ENCODE results near the gene NTN5.
A peak's percentile ranks its signal among the peaks of the same experiment; 100 is the strongest.

NTN5 gene

DNA sequence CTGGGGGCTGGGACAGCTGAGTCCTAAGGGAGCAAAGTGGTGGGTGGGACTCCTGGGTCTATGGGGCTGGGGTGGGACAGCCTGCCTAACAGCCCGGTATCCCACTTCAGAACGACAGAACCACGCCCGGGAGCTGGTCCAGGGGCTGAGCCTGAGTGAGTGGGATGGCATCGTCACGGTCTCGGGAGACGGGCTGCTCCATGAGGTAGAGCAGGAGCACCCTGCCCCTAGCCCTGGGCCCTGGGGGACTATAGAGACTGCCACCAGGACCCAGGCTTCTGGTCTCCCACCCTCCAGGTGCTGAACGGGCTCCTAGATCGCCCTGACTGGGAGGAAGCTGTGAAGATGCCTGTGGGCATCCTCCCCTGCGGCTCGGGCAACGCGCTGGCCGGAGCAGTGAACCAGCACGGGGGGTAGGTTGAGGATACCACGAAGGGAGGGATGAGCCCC is 44.9 kb downstream of the NTN5 start:
- DNase-seq = no peak

DNA sequence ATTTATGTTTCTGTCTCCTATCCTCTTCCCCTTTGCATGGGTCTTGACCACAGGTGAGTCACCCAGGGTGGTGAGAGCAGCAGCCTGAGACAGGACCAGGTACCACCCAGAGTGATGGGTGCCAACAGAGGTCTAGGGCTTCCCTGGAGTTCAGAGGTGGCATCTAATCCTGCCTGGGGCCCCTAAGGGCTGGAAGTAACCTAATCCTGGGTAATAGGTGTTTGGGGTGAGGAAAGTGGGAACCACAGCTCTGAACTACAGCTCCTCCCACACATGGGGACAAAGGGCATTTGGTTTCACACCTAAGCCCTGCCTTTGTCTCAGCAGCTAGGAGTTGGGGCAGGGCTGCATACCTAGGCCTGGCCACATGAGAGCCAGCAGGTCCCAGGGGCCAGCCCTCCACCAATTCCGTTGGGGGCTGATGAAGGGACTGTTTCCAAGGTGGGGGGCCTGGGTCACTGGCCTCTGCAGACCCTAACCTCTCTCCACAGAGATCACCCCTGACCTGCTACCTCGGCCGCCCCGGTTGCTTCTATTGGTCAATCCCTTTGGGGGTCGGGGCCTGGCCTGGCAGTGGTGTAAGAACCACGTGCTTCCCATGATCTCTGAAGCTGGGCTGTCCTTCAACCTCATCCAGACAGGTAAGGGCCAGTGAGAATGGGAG is 45.5 kb downstream of the NTN5 start:
- no peak for DNase-seq

DNA sequence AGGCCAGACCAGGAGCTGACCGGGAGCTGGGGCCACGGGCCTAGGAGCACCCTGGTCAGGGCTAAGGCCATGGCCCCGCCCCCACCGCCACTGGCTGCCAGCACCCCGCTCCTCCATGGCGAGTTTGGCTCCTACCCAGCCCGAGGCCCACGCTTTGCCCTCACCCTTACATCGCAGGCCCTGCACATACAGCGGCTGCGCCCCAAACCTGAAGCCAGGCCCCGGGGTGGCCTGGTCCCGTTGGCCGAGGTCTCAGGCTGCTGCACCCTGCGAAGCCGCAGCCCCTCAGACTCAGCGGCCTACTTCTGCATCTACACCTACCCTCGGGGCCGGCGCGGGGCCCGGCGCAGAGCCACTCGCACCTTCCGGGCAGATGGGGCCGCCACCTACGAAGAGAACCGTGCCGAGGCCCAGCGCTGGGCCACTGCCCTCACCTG is 46.9 kb downstream of the NTN5 start:
- DNase-seq = no peak

DNA sequence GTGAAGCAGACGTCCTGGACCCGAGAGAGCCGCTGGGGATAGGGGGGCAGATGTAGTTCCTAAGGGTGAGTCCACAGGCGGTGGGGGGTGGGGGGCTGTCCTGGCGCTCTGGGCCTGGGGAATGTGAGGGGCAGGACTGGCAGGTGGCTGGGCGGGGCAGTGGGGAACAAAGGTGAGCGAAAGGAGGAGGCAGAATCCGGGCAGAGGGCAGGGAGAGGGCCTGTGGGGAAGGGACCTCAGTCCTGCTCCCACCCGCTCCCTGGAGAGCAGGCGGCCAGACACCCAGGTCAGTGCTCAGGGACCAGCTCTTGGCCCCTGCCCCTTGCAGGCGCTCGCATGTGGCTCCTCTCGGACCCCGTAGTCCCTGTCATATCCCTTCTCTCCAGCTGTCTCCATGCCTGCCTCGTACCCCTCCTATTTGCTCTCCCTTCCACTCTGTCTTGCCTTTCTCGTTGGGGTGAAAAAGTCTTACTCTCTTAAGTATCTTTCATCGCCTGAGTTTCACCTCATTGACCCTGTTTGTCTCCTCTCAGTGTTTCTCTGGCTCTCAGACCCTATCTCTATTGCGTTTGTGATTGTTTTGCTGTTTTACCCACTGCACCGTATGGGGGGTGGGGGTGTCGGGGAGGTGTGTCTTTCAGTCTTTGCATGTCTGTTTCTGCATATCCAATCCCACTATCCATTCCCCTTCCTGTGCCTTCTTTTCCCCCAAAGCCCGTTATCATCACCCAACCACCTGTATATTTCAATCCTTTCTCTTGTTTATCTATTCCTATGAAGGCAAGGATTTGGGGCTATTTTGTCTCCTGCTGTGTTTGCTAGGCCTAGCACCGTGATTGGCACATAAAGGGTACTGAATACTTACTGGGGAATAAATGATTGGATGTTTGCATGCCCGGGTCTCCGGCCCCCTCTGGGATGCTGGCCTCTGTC is 47.8 kb downstream of the NTN5 start:
- DNase-seq = no peak

DNA sequence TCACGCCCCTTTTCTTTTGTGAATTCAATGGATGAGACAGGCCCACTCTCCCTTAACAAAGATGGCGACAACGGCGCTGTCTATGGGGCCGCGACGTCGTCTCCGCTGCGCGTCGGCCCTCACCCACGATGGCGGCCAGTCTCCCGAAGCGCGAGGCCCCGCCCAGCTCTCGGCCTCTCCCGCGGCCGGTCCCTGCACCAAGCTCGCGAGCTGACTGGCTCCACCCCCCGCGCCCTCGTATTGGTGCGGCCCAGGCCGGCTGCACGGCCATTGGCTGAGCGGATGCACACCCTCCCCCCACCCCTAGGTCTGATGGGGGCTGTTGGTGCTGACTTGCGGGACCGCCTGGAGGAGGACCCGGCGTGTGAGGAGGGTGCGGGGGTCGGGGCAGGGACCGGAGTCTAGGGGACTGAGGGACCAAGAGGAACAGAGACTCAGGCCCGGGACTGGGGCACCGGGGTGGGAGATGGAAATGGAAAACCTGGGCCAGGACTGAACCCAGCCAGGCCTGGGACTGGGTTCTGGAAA is 48.7 kb downstream of the NTN5 start:
- peak; percentile 84 for DNase-seq

DNA sequence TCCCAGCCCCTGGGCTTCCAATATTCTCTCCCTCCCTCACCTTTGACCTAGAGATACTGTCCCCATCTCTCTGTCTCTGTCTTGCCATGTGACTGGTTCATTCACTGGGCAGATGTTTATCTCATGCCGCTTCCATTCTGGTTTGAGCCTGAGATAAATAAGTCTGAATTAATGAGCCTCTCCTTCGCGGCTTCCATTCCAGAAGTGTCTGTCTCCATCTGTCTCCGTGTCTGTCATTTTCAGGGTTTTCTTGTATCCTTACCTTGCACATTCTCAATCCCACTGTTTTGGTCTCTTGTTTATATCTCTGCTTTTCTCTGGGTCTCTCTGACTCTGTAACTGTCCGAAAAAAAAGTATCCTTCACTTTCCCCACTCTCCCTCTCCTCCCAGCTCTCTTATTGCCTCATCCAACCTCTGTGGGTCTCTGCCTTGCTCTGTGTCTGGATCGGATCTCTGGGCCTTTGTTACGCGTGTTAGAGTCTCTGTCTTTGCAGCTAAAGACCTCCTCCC is 49.2 kb downstream of the NTN5 start:
- DNase-seq = no peak

DNA sequence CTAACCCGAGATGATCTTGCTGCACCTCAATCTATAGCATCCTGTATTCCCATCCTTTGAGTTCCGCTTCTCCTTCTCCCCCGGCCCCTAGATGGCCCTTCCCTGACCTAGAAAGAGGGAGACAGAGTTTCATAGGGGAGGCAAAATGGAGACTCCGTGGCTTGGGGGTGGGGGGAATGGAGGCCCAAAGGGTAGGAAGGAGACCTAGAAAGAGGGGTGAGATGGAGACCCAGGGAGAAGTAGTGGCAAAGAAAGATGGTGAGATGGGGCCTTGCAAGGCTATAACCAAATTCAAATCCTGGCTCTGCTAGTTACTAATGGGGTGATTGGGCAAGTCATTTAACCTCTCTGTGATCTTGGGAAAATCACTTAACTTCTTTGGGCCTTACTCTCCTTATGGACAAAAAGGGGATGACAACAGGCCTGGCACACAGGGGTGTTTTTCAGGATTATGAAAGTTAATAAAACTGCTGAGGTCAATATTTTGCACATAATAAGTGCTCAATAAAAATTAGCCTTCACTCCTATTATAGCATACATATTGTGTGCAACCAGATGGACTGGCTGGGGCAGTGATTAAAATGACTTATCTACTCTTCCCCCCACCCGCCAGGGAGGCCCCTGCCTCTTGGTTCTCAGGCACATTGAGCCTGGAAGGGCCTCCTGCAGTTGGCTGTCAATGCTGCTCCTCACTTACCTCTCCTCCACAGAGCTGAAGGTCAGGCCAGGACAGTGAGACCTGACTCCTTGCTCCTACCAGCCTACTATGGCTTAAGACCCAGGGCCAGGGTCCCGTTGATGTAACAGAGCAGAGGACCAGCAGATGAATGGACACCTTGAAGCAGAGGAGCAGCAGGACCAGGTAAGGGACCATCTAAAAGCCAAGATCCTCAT is 52.9 kb downstream of the NTN5 start:
- no peak for DNase-seq

DNA sequence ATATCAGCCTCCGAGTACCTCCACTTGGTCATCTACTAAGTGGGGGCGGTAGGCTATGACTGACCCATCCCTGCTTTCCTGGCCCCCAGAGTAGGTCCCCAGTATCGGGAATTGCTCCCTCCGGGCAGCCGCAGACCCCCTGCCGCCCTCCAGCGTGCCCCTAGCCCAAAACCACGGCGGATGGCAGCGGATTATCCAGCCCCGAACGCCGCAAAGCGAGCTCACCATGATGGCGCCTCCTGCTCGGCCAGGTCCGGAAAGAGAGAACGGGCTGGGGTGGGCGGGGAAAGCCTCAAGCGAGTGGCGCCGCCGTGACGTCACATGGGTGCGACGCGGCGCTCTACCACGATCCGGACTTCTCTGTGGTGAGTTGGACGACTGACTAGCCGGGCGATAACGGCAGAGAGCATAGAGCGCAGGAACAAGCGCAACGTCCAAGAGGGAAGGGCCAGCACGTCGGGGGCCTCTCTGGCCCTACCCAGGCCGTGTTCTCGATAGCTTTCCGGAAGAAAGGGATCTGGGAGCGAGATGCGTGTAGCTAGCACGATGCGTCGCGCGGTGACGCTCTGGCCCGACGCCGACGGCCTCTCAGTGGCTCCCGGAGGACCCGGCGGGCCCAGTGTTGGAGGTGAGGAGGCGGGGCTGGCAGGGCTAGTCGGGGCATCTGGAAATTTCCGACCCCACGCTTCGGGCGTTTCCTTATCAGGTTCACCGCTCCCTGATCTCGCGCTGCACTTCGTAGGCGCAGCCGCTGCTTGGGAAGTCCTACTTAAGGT is 53.7 kb downstream of the NTN5 start, which contains the start of the genes RPL18 and SPHK2:
TSS of gene RPL18 (minus strand) at position 263 of the 776 bp plus-strand sequence. CDS start at position 228, 35 bp downstream.
TSS of gene SPHK2 (plus strand) at position 591 of the 776 bp plus-strand sequence. CDS start 1,009 bp downstream, outside the sequence.
- DNase-seq = peak; percentile 97

DNA sequence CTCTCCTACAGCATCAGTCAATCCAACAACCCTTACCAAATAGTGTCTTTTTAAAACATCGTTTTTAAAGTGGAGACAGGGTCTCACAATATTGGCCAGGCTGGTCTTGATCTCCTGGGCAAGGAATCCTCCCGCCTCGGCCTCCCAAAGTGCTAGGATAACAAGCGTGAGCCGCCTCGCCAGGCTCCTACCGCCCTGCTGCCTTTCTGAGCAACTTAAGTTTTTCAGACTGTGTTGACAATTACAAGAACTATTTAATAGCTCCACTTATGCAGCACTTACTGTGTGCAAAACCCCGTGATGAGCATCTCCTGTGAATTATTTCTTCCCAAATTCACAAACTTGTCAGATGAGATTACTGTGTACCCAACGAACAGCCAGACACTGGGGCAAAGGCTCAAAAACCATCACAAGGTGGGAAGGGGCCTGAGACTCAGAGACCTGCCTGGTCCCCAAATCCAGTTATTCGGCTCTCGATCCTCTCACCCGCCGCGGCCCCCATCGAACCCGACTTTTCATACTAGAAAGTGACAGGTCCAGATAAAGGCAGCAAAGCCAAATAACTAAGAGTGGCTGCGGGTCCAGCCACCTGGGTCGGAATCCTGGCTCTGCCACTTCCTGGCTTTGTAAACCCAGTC is 54.4 kb downstream of the NTN5 start:
- DNase-seq = no peak

DNA sequence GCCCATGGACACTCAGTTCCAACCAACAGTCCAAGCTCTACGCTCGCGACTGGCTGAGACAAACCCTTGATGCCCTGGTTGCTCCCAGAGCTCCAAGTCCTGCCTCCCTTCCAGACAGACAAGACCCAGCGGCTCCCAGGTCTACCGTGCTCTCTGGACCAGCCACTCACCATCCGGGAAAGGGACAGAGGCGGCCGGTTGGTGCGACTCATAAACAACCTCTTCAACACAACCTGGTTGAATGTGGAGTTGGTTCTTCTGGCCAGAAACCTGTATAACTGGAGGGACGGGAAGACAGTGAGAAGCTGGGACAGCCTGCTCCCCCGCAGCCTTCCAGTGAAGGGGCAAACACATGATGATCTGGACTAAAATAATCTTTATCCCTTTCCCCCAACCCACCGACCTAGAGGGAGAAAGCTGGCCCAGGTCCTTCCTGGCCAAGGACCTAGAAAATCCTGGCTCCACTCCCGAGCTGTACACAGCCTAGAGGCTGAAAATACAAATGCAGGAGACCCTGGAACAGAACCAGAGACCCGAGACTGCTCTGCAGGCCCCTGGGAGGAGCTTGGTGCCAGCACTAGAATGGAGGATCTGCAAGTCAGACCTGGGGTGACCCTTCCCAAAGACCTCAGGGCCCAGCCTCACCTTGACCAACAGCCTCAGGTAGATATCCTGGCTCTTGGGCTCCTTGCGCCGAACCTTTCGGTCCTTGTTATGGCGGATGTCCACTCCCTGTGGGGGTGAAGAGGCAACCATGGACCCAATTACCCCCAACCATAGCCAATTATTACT is 55.5 kb downstream of the NTN5 start:
- DNase-seq = no peak

DNA sequence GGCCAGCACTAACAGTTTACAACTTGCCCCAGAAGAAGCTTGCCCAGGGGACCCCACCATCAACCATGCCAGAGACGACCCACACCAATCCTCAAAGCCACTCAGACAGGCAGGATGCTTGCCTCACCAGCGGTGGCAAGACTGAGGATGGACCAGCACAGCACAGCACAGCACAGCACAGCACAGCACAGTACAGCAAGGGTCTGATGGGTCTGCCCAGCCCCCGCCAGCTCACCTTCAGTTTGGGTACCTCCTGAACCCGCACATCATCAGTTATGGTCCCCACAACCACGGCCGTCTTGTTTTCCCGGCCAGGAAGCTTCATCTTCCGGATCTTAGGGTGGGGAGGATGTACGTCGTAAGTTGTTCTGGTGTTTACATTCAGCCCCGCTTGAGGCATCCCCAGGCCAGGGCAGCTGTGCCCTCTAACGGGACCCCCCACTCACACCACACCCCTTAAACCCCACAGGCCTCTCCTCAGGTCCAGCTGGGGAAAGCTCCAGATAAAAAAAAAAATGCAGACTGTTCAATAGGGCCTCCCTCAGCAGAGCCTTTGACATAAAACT is 56.2 kb downstream of the NTN5 start:
- no peak for DNase-seq

DNA sequence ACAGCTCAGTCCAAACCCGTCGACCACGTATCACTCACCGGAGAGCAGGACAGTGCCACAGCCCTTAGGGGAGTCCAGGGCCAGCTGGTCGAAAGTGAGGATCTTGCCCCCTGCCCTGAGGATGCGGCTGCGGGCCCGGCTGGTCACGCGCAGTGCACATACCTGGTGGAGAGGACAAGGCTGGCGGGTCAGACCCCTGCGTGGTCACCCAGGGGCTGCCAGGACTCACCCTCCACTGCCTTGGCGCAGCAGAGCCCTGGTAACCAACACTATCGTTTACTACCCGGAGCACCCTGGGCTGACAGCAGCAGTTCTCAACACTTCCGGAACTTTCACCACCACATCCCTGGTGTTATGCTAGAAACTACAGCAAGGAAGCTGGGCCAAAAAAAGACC is 56.8 kb downstream of the NTN5 start:
- DNase-seq = no peak

DNA sequence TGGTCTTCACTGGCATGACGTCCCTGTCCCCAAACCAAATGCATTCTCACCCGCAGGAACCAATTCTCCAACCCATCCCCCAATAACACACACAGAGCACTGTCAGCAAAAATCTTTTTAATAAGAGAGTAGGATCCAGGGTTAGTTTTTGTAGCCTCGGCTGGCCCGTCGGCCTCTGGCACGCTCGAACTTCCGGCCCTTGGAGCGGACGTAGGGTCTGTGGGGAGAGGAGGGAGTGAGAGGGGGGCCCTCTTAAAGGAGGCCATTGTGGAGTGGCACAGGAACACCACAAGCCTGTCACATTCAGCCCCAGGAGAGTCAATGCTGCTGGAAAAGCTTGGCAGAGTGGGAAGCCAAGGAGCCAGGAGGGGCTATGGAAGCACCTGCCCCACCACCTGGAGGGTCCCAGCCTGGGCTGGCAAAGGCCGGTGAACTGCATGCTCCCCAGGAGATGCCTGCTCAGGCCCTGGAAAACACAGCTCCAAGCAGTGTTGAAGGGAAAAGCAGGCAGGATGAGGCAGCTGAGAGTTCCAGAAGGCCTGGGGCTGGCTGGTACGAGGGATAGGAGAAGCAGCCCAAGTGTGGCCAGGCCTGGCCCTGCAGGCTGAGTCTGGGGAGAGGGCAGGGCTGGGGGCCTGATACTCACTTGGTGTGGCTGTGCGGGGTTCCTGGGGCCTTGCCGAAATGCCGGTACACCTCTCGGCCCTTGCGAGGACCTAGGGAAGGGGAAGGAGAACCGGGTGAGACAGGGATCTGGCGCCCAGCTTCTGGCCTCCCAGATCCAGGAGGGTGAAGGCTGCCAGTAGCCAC is 57.4 kb downstream of the NTN5 start:
- DNase-seq = no peak

DNA sequence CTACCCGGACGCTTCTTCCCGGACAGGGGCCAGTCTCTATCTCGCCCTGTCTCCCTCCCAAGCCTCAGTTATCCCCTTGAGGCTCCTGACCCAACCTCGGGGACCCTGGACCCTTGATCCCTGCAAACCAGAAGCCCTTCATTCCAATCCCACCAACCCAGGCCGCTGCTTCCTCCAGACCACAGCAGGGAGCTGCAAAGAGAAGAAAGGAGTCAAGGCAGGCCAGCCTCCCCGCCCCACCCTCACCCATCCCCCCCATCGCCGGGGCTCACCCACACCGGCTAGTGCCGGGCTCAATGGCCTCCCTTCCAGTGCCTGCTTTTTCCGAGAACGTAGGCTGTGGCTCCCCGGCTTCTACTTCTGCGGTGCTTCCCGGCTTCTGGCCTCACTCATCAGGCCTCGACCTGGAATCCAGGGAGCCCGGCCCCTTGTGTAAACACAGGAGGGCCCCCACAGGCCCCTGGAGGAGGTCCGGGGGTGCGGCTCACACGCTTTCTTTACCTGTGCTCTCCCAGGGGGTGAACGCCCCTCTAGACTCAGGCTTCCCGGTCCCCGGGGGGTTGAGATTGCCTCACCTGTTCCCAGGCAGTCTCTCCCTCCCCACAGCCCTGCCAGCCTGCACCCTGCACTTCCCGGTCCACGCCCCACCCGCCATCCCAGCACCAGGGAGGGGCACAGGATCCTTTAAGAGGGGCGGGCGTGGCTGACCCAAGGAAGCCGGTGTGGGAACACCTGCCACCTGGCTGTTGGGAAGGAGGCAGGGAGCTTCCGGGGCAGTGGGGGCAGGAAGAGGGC is 58.2 kb downstream of the NTN5 start, which contains the start of gene FAM83E:
TSS of gene FAM83E (minus strand) at position 641 of the 795 bp plus-strand sequence. CDS start 1,704 bp downstream, outside the sequence.
- DNase-seq = no peak

DNA sequence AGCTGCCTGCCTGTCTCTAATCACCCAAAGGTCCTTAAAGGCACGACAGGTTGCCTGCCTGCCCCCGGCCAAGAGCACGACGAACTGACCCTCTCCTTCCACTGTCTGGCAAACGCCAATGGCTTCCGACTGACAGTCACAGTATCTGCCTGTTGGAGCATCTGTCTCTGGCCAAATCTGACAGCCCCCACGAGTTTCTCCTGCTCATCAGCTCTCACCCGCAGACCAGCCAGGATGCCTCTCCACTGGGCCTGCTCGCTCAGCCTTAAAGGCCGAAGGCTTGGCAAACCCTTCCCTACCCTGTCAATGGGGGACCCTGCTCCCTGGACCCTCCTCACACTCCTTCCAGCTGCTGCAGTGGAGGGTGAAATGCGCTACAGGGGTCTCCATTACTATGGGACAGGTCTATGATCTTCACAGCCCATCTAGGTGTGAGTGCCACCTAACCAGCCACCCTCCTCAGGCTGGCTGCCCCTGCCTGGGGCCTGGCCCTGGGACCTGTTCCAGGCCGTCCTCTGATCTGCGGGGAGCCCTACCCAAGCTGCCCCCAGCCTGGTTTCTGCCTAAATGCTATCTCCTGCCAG is 58.9 kb downstream of the NTN5 start:
- no peak for DNase-seq

DNA sequence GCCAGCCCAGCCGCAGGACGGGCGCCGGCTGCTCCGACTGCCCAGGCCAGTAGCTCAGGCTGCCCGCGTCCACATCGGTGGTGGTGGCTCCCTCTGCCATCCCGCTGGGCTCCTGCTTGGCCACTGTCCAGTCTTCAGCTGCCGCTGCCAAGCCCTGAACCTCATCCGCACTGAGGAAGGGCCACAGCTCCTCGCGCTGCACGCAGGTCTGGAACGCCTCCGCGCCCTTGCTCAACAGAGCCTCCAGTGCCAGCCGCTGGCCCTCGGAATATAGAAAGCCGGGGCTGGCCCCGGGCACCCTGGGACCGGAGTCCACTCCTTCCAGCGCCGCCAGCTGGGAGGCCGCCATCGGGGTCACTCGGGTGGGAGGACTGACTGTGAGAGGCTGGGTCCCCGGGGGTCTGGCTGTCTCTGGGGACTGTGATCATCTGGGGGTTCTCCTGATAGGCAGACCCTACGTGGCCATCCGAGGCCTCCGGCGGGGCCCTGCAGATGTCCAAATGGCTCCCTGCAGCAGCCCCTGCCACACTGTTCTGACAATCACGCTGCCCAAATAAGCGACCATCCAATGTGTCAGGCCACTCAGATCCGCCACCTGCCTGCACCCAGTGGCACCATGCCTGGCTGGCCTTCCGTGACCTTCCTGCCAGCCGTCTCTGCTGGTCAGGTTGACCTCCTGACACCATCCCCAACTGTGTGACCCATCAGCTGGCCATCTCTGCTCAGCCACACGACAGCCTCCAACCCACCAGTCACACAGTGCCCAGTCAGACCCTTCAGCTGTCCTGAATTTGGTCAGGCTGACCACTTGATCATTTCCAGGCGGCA is 59.6 kb downstream of the NTN5 start:
- no peak for DNase-seq
